GM12875 (cell line): ENCODE results near the gene HTT-AS.

Experiments used
- H3K4me3 ChIP-seq: one replicate; pipeline ENCODE4 v1.5.1; 2011; ENCODE audit warnings: low read depth, low read length, control low read depth
- TF ChIP-seq, protein P1 (sequence below): IDR thresholded peaks from 2 replicates; pipeline ENCODE4 v1.5.1; 2011; ENCODE audit warnings: low read depth, mild to moderate bottlenecking, control low read depth, inconsistent platforms, low read length, moderate library complexity, borderline replicate concordance; ENCODE audit not compliant: insufficient read depth

Gene HTT-AS

DNA sequence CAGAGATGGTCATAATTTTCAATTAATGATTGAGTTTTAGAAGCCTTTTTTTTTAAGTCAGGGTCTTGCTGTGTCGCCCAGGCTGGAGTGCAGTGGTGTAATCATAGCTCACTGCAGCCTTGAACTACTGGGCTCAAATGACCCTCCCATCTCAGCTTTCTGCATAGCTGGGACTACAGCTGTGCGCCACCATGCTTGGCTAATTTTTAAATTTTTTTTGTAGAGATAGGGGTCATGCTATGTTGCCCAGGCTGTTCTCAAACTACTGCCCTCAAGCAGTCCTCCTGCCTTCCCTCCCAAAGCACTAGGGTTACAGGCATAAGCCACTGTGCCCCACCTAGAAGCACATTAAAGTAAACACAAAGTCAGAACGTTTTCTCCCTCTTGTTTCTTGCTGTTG is 51.7 kb downstream of the HTT-AS start:
- TF ChIP-seq, protein P1, sequence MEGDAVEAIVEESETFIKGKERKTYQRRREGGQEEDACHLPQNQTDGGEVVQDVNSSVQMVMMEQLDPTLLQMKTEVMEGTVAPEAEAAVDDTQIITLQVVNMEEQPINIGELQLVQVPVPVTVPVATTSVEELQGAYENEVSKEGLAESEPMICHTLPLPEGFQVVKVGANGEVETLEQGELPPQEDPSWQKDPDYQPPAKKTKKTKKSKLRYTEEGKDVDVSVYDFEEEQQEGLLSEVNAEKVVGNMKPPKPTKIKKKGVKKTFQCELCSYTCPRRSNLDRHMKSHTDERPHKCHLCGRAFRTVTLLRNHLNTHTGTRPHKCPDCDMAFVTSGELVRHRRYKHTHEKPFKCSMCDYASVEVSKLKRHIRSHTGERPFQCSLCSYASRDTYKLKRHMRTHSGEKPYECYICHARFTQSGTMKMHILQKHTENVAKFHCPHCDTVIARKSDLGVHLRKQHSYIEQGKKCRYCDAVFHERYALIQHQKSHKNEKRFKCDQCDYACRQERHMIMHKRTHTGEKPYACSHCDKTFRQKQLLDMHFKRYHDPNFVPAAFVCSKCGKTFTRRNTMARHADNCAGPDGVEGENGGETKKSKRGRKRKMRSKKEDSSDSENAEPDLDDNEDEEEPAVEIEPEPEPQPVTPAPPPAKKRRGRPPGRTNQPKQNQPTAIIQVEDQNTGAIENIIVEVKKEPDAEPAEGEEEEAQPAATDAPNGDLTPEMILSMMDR = no peak
- H3K4me3 ChIP-seq = no peak overlapping the region

DNA sequence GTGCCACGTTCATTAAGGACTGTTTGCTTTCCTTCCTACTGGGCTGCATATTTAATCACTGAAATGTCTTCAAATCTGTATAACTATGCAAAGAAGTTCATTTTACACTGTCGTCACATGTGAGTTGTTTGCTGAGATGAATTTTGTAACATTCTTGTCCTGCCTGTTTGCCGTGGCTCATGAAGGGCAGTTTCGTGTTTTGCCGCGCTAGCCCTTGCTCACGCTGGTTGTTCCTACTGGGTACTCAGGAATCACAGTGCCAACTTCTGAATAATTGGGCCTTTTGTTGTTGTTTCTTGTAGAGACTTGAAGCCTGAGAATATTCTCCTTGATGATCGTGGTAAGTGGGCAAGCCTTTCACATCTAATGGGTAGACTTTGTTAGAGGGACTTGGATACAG is 52.2 kb downstream of the HTT-AS start:
- TF ChIP-seq, protein P1 = no peak

DNA sequence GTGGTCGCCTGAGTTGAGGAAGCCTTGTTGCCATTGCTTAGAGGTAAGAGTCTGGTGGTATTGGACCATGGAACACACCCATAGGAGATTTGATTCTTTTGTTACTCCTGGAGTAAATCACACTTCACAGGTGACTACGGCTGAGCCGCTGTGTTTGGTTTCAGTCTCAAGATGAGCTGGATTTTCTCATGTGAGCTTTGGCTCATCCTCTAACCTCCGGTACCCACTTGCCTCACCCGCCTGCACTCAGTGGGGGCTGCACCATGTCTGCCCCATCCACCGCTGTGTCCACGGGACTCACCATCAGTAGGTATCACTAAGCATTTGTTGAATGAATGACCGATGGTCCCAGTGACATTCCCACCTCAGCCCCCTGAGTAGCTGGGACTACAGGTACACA is 52.7 kb downstream of the HTT-AS start:
- TF ChIP-seq, protein P1 = no peak
- no peak overlapping the region for H3K4me3 ChIP-seq

More for the DNA sequence above, 52.2 kb downstream of the HTT-AS start:
- no peak overlapping the region for H3K4me3 ChIP-seq

DNA sequence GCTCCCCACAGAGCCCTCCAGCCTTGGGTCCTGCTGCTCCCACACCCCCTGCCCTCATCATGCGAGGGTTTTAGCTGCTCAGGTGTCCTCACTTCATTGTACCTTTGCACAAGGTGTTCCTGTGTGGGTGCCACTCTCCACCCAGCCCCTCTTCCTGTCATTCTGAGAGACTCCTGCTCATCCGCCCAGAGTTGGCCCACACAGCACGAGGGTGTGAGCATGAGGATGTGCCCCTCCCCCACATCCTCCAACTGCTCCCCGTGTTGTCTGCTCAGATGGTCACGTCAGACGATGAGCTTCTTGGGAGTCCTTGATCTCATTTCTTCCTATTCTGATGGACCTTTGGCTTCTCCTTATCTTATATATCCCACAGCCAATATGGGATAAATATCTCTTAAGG is 53.2 kb downstream of the HTT-AS start:
- no peak overlapping the region for H3K4me3 ChIP-seq
- TF ChIP-seq, protein P1 = no peak

DNA sequence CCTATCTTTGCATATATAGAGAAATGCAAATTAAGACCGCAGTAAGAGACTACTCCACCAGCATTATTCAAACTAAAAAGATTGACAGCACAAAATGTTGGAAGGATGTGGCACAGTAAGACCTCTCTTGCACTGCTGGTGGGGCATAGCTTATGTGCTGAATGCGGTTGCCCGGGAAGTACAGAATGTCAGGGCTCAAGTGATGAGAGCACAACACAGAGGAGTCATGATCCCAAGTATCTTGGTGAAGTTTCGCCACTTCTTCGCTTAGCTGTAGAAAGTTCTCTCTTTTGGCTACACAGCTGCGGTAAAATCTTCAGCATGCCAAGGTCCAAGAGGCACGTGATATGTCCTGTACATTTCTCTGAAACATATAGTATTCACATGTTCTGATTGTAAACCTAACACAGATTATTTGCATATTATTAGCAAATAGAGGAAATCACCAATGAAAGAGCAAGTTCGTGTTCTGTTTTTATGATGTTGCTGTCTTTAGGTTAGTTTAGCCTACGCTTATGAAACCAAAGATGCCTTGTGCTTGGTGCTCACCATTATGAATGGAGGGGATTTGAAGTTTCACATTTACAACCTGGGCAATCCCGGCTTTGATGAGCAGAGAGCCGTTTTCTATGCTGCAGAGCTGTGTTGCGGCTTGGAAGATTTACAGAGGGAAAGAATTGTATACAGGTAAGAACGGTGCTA is 55.0 kb downstream of the HTT-AS start:
- TF ChIP-seq, protein P1 = no peak
- no peak overlapping the region for H3K4me3 ChIP-seq

DNA sequence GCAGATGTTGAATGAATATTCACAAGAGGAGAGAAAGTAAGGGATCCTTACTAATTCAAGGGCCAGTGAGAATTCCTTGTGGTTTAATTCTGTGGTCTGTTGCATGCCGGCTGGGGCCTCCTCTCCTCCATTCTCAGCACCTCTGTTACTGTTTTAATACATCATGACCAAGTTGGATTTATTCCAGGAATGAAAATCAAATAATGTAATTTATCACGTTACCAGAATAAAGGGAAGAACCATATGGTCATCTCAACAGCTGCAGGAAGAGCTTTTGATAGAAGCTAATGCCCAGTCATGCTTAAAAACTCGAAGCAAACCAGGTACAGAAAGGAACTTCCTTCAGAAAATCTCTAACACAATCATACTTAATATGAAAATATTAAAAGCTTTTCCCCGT is 56.8 kb downstream of the HTT-AS start:
- TF ChIP-seq, protein P1 = no peak
- H3K4me3 ChIP-seq = no peak overlapping the region

DNA sequence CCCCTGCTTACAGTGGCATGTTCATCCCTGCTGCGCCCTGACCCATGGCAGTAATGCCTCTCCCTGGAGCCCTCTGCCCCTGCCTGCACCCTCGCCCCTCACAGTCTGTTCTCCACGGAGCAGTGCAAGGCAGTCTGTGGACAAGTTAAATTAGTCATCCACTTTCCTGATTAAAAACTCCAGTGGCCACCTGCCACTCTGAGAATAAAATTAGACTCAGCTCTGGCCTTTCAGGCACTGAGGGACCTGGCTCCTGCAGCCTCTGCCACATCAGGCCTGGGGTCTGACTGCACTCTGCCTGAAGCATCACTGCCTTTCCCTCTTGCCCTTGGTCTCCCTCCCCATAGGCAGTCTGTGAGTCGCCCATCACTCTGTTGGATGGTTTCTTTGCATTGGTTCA is 57.4 kb downstream of the HTT-AS start:
- TF ChIP-seq, protein P1 = no peak
- no peak overlapping the region for H3K4me3 ChIP-seq
